Activated CD4-positive, alpha-beta T cell treated with anti-CD3 and anti-CD28 coated beads for 36 hours (primary cell): ENCODE data around the gene GPR62. TPM values are rescaled to one million over a fixed set of nuclear protein-coding genes. Genes with fewer than 3 reads are reported as not detected.

Experiments used
- ATAC-seq: fragments of 200-7000 bp; cut with Tn5 transposase; one replicate; pipeline ENCODE4 v1.10.0; 2021; ENCODE audit warnings: mild to moderate bottlenecking, moderate library complexity
- CTCF ChIA-PET: fragments of 350-600 bp; sonication (Branson Sonifier 250); formaldehyde crosslinking; loops from one replicate; lab custom pipeline; 2021; ENCODE audit warnings: antibody characterized with exemption; lab: Charles Lee
- POLR2A ChIA-PET: fragments of 350-600 bp; sonication (Branson Sonifier 250); formaldehyde crosslinking; loops from one replicate; lab custom pipeline; 2021; ENCODE audit warnings: antibody characterized with exemption, inconsistent platforms; lab: Charles Lee
- DNase-seq: peaks from one replicate; pipeline ENCODE4 v3.0.0-alpha.2; 2020
- H3K27ac Mint-ChIP-seq: one replicate; pipeline ENCODE4 v1.8.0; 2021; ENCODE audit warnings: mixed read lengths
- H3K27me3 Mint-ChIP-seq: one replicate; pipeline ENCODE4 v1.8.0; 2021; ENCODE audit warnings: mixed read lengths
- H3K36me3 Mint-ChIP-seq: one replicate; pipeline ENCODE4 v1.8.0; 2021; ENCODE audit warnings: low read depth, mixed read lengths
- H3K4me1 Mint-ChIP-seq: one replicate; pipeline ENCODE4 v1.8.0; 2021; ENCODE audit warnings: mixed read lengths
- H3K4me3 Mint-ChIP-seq: one replicate; pipeline ENCODE4 v1.8.0; 2021; ENCODE audit warnings: mild to moderate bottlenecking, moderate library complexity, mixed read lengths
- H3K9me3 Mint-ChIP-seq: one replicate; pipeline ENCODE4 v1.8.0; 2021; ENCODE audit warnings: low read depth, mixed read lengths
- intact Hi-C, 2 experiments: fragments of 100-400 bp; cut with DNase I in 1 of 2; cut with micrococcal nuclease in 1 of 2; formaldehyde crosslinking; loops; one replicate each; pipeline versions ENCODE4 v1.14.2 to v1.15.1; 2022 to 2024; cut with DNase I, micrococcal nuclease
- total RNA-seq, 2 experiments: library from RNA; stranded (reverse); gene quantifications; one replicate each; pipeline ENCODE4 v1.2.3, GENCODE V29; 2021

GPR62 gene
- total RNA-seq, 2 experiments from 2014 or later = not detected

DNA sequence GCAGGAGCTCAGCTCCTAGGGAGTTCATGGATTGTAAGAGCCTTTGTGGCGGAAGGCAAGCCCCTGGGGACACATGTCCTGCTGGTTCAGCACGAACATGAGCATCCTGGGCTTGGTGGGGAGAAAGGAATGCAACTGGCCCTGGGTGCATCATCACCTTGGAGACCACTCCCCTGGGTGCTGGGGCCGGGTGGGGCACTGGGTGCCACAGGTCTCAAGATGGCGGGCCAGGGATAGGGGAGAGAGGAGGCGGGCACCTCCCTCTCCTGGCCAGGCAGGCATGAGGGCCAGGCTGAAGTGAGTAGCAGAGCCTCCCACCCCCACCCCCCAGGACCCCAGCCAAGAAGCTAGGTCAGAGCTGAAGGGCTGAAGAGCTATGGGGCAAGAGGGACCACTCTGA is 11.3 kb downstream of the GPR62 start:
- Mint-ChIP-seq H3K9me3 (no peaks in the 10 kb centered on the region), H3K27ac (peak overlapping the region; percentile 31), H3K36me3 (peaks cover 6% of the 10 kb centered on the region), H3K4me3 (peak overlapping the region; percentile 75), H3K27me3 (no peaks in the 10 kb centered on the region), H3K4me1 (peaks cover 18% of the 10 kb centered on the region)
- ATAC-seq (no peak), DNase-seq (no peak)
- intact Hi-C loops = no loop called here
- ChIA-PET POLR2A (no interaction called here), CTCF (no interaction called here)

DNA sequence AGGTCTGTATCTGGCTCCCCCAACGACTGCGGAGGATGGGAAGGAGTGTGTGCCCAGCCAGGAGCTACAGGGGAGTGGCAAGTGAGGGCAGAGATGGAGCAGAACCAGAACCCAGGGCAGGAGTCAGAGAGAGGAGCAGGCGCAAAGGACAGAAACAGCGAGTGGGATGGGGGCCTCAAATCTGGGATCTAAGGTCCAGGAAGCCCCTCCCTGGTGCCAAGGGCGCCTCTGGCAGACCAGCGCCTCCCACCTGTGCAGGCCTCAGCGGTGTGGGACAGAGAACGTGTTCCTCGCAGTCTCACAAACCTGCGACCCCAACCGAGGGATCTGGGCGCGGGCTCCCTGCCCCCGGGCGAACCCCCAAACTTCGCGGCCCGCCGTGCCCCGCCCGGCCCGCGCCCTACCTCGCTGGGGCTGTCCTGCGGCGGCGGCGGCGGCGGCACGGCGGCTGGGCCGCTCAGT is 11.8 kb downstream of the GPR62 start:
- ChIA-PET POLR2A (no interaction called here), CTCF (interaction anchor here (1.0 to 2.8 kb wide), 2 partner anchors 15 to 24 kb away, joined by 4 to 12 read pairs; partner anchors contain the start of gene ACY1)
- ATAC-seq (peak; percentile 71), DNase-seq (no peak)
- Mint-ChIP-seq H3K4me3 (peak overlapping the region; percentile 75), H3K27ac (peak overlapping the region; percentile 31), H3K36me3 (peaks cover 6% of the 10 kb centered on the region), H3K4me1 (peaks cover 18% of the 10 kb centered on the region), H3K9me3 (no peaks in the 10 kb centered on the region), H3K27me3 (no peaks in the 10 kb centered on the region)
- intact Hi-C loops = loop anchor here in 1 of 2 experiments (1.0 kb wide), 1 partner anchor 25 kb away; the partner anchor contains the start of gene PARP3

DNA sequence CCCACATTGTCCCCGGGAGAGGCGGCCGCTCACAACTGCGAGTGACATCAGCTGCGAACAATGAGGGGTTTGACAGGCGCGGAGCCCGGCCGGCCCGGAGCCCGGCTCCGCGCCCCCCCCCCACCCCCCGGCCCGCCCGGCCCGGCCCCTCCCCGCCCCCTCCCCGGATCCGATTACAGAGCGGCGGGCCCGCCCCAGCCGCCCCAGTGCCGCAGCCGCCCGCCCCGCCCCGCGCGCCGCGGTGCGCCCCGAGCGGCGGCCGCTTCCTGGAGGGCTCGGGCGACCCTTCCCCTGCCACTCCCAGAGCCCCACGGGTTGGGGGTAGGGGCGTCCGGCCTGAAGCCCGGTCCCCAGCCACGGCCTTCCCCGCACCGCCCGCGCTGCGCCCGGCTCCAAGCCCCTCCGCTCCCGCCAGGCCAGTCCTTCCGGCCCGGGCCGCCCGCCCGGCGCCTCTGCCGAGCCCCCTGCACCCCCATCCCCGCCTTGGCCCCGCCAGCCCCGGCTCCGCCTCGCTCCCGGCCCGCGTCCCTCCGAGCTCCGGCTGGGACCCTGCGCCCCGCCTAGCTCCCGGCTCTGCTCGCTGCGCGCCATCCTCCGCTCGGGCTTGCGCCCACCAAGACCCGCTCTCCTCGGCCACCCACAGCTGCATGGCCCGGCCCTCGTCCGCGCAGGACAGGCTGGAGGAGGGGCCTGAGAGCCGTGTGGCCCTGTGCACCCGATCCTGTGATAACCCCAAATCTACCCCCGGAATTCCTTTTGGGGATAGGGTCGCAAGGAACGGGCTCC is 12.4 kb downstream of the GPR62 start, which contains the start of gene PCBP4:
Gene PCBP4 (minus strand): TSS at position 71 of the 786 bp plus-strand sequence. CDS start 6,214 bp downstream, outside the sequence.
- CTCF ChIA-PET = interaction anchor here (1.0 to 2.8 kb wide), 2 partner anchors 15 to 25 kb away, joined by 4 to 12 read pairs; partner anchors contain the start of gene ACY1
- intact Hi-C loops = loop anchor here in 1 of 2 experiments (1.0 kb wide), 1 partner anchor 25 kb away; the partner anchor contains the start of gene PARP3
- H3K9me3 Mint-ChIP-seq = no peaks in the 10 kb centered on the region
- peak within 1 kb of the TSS; percentile 31 for H3K27ac Mint-ChIP-seq
- H3K27me3 Mint-ChIP-seq = no peaks in the 10 kb centered on the region
- H3K4me3 Mint-ChIP-seq = peak within 1 kb of the TSS; percentile 75
- peaks cover 9% of the 10 kb centered on the region for H3K36me3 Mint-ChIP-seq
- ATAC-seq (peak; percentile 52), DNase-seq (peak; percentile 62)
- POLR2A ChIA-PET = no interaction called here
- H3K4me1 Mint-ChIP-seq = peaks cover 20% of the 10 kb centered on the region

DNA sequence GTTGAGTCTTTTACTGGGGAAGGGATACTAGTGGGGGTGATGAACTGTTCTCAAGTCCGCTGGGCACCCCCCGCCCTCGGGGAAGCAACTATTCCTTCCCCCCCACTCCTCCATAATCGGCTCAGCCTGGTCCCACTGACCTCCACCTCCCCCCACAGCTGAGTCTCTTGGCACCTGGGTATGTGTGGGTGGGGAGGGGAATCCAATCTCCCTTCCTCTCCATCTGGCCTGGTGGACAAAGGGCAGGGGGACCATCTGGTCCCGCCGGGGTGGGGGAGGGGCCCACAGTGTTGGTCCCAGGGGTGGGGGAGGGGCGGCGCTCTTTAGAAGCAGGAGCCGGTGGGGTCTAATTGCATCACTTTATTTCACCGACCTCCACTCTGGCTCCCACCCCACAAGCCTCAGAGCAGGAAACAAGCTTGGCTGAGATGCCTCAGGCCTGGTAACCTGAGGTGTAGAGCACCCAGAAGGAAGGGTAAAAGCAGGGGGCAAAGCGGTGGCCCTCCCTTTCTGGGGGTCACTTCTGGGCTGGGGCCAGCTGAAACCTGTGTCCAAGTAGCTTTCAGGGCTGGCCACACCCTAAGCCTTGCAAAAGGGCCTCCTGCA is 13.1 kb downstream of the GPR62 start:
- no peak overlapping the region for H3K27ac Mint-ChIP-seq
- H3K4me3 Mint-ChIP-seq = peak overlapping the region; percentile 75
- ChIA-PET CTCF (interaction anchor here (0.6 to 2.8 kb wide), 2 partner anchors 11 to 14 kb away, joined by 4 to 12 read pairs; partner anchors contain the start of gene ACY1), POLR2A (no interaction called here)
- ATAC-seq = no peak
- H3K9me3 Mint-ChIP-seq = no peaks in the 10 kb centered on the region
- intact Hi-C loops = no loop called here
- DNase-seq = no peak
- no peaks in the 10 kb centered on the region for H3K27me3 Mint-ChIP-seq
- H3K36me3 Mint-ChIP-seq = peaks cover 9% of the 10 kb centered on the region
- H3K4me1 Mint-ChIP-seq = peaks cover 21% of the 10 kb centered on the region

DNA sequence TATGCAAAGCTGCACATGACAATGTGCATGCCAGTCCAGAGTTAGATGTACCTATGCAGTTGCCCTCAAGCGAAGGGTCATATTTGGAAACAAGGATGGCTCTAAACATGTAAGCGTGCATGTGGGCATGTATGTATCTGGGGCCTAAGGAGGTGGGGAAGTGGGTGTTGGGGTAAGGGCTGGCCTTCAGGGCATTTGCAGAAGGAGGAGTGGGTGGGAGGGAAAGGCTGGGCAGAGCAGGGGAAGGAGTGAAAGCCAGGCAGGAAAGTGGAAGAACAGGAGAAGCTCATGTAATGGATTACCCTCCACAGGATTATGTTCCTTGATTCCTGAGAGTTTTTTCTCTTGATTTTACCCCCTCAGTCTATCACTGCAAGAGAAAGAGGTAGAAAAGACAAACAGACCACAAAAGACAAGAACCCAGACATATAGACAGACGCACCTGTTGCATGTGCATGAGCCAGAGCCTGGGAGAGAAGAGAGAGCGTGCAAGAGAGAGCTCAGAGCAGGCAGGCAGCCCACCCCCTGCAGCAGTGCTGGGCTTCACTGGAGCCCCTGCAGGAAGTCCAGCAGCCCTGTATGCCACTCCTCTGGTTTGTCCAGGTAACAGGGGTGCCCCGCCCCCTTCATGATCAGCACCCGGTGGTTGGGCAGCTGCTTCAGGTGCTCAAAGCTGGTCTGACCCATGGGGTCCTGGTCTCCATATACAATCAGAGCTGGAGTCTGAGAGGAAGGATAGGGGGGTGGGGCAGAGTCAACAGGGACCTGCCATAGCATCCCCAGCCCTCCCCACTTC is 13.9 kb downstream of the GPR62 start:
- Mint-ChIP-seq H3K9me3 (no peaks in the 10 kb centered on the region), H3K4me3 (peak overlapping the region; percentile 28), H3K27ac (peak overlapping the region; percentile 34), H3K27me3 (no peaks in the 10 kb centered on the region), H3K4me1 (peaks cover 22% of the 10 kb centered on the region), H3K36me3 (peaks cover 12% of the 10 kb centered on the region)
- DNase-seq (no peak), ATAC-seq (no peak)
- intact Hi-C loops = no loop called here
- ChIA-PET POLR2A (interaction anchor here (0.8 kb wide), 1 partner anchor 27 kb away, joined by 3 read pairs; the partner anchor contains the start of genes PARP3 and RRP9), CTCF (interaction anchor here (0.6 to 2.8 kb wide), 4 partner anchors 12 to 1358 kb away, joined by 3 to 12 read pairs (median 5); partner anchors contain the start of genes ACY1 and CISH)

GRCh38 chr3:51969841-51970240 is 14.7 kb downstream of the GPR62 start:
- Mint-ChIP-seq H3K27me3 (no peaks in the 10 kb centered on the region), H3K9me3 (no peaks in the 10 kb centered on the region), H3K4me3 (no peak overlapping the region), H3K4me1 (peaks cover 28% of the 10 kb centered on the region), H3K27ac (no peak overlapping the region), H3K36me3 (peaks cover 12% of the 10 kb centered on the region)
- no peak for DNase-seq
- ChIA-PET CTCF (interaction anchor here (0.7 to 2.8 kb wide), 3 partner anchors 13 to 1358 kb away, joined by 3 to 12 read pairs (median 6); partner anchors contain the start of genes ACY1 and CISH), POLR2A (interaction anchor here (0.8 kb wide), 1 partner anchor 28 kb away, joined by 3 read pairs; the partner anchor contains the start of genes PARP3 and RRP9)
- intact Hi-C loops = loop anchor here in 1 of 2 experiments (10.0 kb wide), 2 partner anchors 575 to 715 kb away; partner anchors contain the start of genes GNL3, PBRM1 and RBM15B
- ATAC-seq = no peak

GRCh38 chr3:51970606-51971300 is 15.6 kb downstream of the GPR62 start:
- ATAC-seq (no peak), DNase-seq (no peak)

GRCh38 chr3:51971350-51971749 is 16.2 kb downstream of the GPR62 start:
- H3K4me3 Mint-ChIP-seq = no peak overlapping the region
- H3K9me3 Mint-ChIP-seq = no peaks in the 10 kb centered on the region

More at GRCh38 chr3:51970606-51971300, 15.6 kb downstream of the GPR62 start:
- Mint-ChIP-seq H3K36me3 (peaks cover 12% of the 10 kb centered on the region), H3K27ac (no peak overlapping the region), H3K4me3 (no peak overlapping the region), H3K9me3 (no peaks in the 10 kb centered on the region), H3K4me1 (peaks cover 34% of the 10 kb centered on the region), H3K27me3 (no peaks in the 10 kb centered on the region)
- ChIA-PET POLR2A (no interaction called here), CTCF (interaction anchor here (0.6 to 2.1 kb wide), 4 partner anchors 9 to 50 kb away, joined by 4 to 6 read pairs (median 4); partner anchors contain the start of gene RRP9)
- intact Hi-C loops = loop anchor here in 1 of 2 experiments (10.0 kb wide), 2 partner anchors 576 to 714 kb away; partner anchors contain the start of genes GNL3, PBRM1 and RBM15B

GRCh38 chr3:51974277-51974962 is 19.2 kb downstream of the GPR62 start:
- Mint-ChIP-seq H3K27ac (peak overlapping the region; percentile 97), H3K9me3 (no peaks in the 10 kb centered on the region), H3K4me3 (peak overlapping the region; percentile 97), H3K27me3 (no peaks in the 10 kb centered on the region), H3K4me1 (peaks cover 34% of the 10 kb centered on the region), H3K36me3 (peaks cover 9% of the 10 kb centered on the region)
- peak; percentile 39 for ATAC-seq
- intact Hi-C loops = loop anchor here (1.0 to 10.0 kb wide), 7 partner anchors 9 to 710 kb away; partner anchors contain the start of genes PARP3 (in 2 of the 2), RPL29 (in 2 of the 2), ACY1 (in 1 of the 2) and GNL3 (in 1 of the 2)
- DNase-seq = peak; percentile 52
- ChIA-PET CTCF (interaction anchor here (0.6 to 3.1 kb wide), 18 partner anchors 8 to 476 kb away, joined by 3 to 30 read pairs (median 4); partner anchors contain the start of genes ACY1, GPR62, PARP3 and RPL29), POLR2A (interaction anchor here (0.6 to 1.5 kb wide), 7 partner anchors 8 to 279 kb away, joined by 3 to 8 read pairs (median 3); partner anchors contain the start of genes ACY1 and PARP3)

More at GRCh38 chr3:51971350-51971749, 16.2 kb downstream of the GPR62 start:
- CTCF ChIA-PET = interaction anchor here (0.7 to 2.1 kb wide), 3 partner anchors 28 to 270 kb away, joined by 3 to 6 read pairs (median 4); partner anchors contain the start of gene RRP9
- no peak for DNase-seq
- POLR2A ChIA-PET = no interaction called here
- peaks cover 38% of the 10 kb centered on the region for H3K4me1 Mint-ChIP-seq
- ATAC-seq = no peak
- H3K27me3 Mint-ChIP-seq = no peaks in the 10 kb centered on the region
- peaks cover 12% of the 10 kb centered on the region for H3K36me3 Mint-ChIP-seq
- intact Hi-C loops = loop anchor here in 1 of 2 experiments (10.0 kb wide), 2 partner anchors 577 to 713 kb away; partner anchors contain the start of genes GNL3, PBRM1 and RBM15B
- H3K27ac Mint-ChIP-seq = no peak overlapping the region
